ENCODE results near the gene EVA1C. TPM values are rescaled to one million over a fixed set of nuclear protein-coding genes. Genes with fewer than 3 reads are reported as not detected.
A peak's percentile ranks its signal among the peaks of the same experiment; 100 is the strongest.

The EVA1C gene
- total RNA-seq, 1 experiment from 2014 or later = 16.1 TPM

- intact Hi-C loops (cut with micrococcal nuclease) = no loop called here
- Histone ChIP-seq H3K79me2 (ENCODE audit: low read length) (no peaks in the 10 kb centered on the region), H3K4me2 (ENCODE audit: low read length) (no peak overlapping the region), H3K36me3 (ENCODE audit: low read depth, low read length) (no peaks in the 10 kb centered on the region), H2AFZ (ENCODE audit: low read length) (no peak overlapping the region), H3K9me3 (ENCODE audit: low read length) (no peaks in the 10 kb centered on the region), H4K20me1 (ENCODE audit: low read length) (no peaks in the 10 kb centered on the region), H3K4me1 (ENCODE audit: insufficient read depth, low read length) (no peaks in the 10 kb centered on the region), H3F3A (ENCODE audit: low read length, unreplicated experiment) (no peaks in the 10 kb centered on the region), H3K9me2 (replicated peaks; ENCODE audit: low read length) (no peaks in the 10 kb centered on the region), H3K9ac (ENCODE audit: low read length) (no peak overlapping the region), H3K27ac (ENCODE audit: low read length) (no peak overlapping the region), H3K4me3 (ENCODE audit: low read length) (no peak overlapping the region), H3K27me3 (ENCODE audit: low read length) (no peaks in the 10 kb centered on the region)
- DNase-seq = no peak
- TF ChIP-seq EZH2phosphoT487 (IDR thresholded peaks at IDR 0.05; ENCODE audit: borderline replicate concordance, low read length) (no peak), EZH2 (IDR thresholded peaks at IDR 0.05; ENCODE audit: low read length, unreplicated experiment) (no peak)
- TF ChIP-seq, protein P1, sequence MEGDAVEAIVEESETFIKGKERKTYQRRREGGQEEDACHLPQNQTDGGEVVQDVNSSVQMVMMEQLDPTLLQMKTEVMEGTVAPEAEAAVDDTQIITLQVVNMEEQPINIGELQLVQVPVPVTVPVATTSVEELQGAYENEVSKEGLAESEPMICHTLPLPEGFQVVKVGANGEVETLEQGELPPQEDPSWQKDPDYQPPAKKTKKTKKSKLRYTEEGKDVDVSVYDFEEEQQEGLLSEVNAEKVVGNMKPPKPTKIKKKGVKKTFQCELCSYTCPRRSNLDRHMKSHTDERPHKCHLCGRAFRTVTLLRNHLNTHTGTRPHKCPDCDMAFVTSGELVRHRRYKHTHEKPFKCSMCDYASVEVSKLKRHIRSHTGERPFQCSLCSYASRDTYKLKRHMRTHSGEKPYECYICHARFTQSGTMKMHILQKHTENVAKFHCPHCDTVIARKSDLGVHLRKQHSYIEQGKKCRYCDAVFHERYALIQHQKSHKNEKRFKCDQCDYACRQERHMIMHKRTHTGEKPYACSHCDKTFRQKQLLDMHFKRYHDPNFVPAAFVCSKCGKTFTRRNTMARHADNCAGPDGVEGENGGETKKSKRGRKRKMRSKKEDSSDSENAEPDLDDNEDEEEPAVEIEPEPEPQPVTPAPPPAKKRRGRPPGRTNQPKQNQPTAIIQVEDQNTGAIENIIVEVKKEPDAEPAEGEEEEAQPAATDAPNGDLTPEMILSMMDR (conservative IDR thresholded peaks at IDR 0.05; ENCODE audit: low read depth, low read length) = no peak
- ChIA-PET CTCF (no interaction called here), POLR2A (ENCODE audit: unreplicated experiment) (no interaction called here)
- no TSS peak for BruUV-seq (replicated peaks)
- ATAC-seq = peak; percentile 56
Measured at GRCh38 chr21:32535612-32536011, 123.1 kb downstream of the EVA1C start.

DNA sequence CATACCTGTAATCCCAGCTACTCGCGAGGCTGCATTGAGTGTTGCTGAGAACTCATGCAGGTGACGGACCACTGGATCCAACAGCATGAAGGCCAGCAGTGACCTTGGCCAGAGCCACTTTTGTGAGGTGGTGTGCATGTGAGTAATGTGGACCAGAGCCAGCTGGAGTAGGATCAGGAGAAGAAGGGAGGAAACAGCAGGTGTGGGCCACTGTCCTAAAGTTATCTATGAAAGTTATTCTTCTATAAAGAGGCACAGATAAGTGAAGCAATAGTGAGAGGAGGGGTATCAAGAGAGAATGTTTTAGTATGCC, 125.0 kb downstream of the EVA1C start:
- POLR2A ChIA-PET (ENCODE audit: unreplicated experiment) = no interaction called here
- no peaks in the 10 kb centered on the region for H3K9me2 ChIP-seq (replicated peaks; ENCODE audit: low read length)
- DNase-seq (no peak), ATAC-seq (no peak)
- intact Hi-C loops (cut with micrococcal nuclease) = no loop called here
- no peak overlapping the region for H2AFZ ChIP-seq (ENCODE audit: low read length)
- CTCF ChIA-PET = no interaction called here
- H3K4me1 ChIP-seq (ENCODE audit: insufficient read depth, low read length) = no peaks in the 10 kb centered on the region
- no peaks in the 10 kb centered on the region for H4K20me1 ChIP-seq (ENCODE audit: low read length)
- BruUV-seq (replicated peaks) = no TSS peak
- H3K27ac ChIP-seq (ENCODE audit: low read length) = no peak overlapping the region
- TF ChIP-seq EZH2phosphoT487 (IDR thresholded peaks at IDR 0.05; ENCODE audit: borderline replicate concordance, low read length) (no peak), EZH2 (IDR thresholded peaks at IDR 0.05; ENCODE audit: low read length, unreplicated experiment) (no peak)
- TF ChIP-seq, protein P1 (conservative IDR thresholded peaks at IDR 0.05; ENCODE audit: low read depth, low read length) = no peak
- H3F3A ChIP-seq (ENCODE audit: low read length, unreplicated experiment) = no peaks in the 10 kb centered on the region
- no peak overlapping the region for H3K4me2 ChIP-seq (ENCODE audit: low read length)
- no peaks in the 10 kb centered on the region for H3K27me3 ChIP-seq (ENCODE audit: low read length)
- H3K36me3 ChIP-seq (ENCODE audit: low read depth, low read length) = no peaks in the 10 kb centered on the region
- no peak overlapping the region for H3K4me3 ChIP-seq (ENCODE audit: low read length)
- H3K79me2 ChIP-seq (ENCODE audit: low read length) = no peaks in the 10 kb centered on the region
- no peaks in the 10 kb centered on the region for H3K9me3 ChIP-seq (ENCODE audit: low read length)
- no peak overlapping the region for H3K9ac ChIP-seq (ENCODE audit: low read length)

- no peaks in the 10 kb centered on the region for H3K27me3 ChIP-seq (ENCODE audit: low read length)
- no peak overlapping the region for H3K27ac ChIP-seq (ENCODE audit: low read length)
- H3K4me3 ChIP-seq (ENCODE audit: low read length) = no peak overlapping the region
- intact Hi-C loops (cut with micrococcal nuclease) = no loop called here
- H3K9me3 ChIP-seq (ENCODE audit: low read length) = no peaks in the 10 kb centered on the region
- no peak overlapping the region for H3K4me2 ChIP-seq (ENCODE audit: low read length)
- no peak overlapping the region for H2AFZ ChIP-seq (ENCODE audit: low read length)
- H3K4me1 ChIP-seq (ENCODE audit: insufficient read depth, low read length) = no peaks in the 10 kb centered on the region
- ChIA-PET CTCF (no interaction called here), POLR2A (ENCODE audit: unreplicated experiment) (no interaction called here)
- no peaks in the 10 kb centered on the region for H3K79me2 ChIP-seq (ENCODE audit: low read length)
- TF ChIP-seq, protein P1 (conservative IDR thresholded peaks at IDR 0.05; ENCODE audit: low read depth, low read length) = no peak
- TF ChIP-seq EZH2 (IDR thresholded peaks at IDR 0.05; ENCODE audit: low read length, unreplicated experiment) (no peak), EZH2phosphoT487 (IDR thresholded peaks at IDR 0.05; ENCODE audit: borderline replicate concordance, low read length) (no peak)
- H3K9me2 ChIP-seq (replicated peaks; ENCODE audit: low read length) = no peaks in the 10 kb centered on the region
- H3F3A ChIP-seq (ENCODE audit: low read length, unreplicated experiment) = no peaks in the 10 kb centered on the region
- DNase-seq = no peak
- H3K36me3 ChIP-seq (ENCODE audit: low read depth, low read length) = no peaks in the 10 kb centered on the region
- no peak overlapping the region for H3K9ac ChIP-seq (ENCODE audit: low read length)
- BruUV-seq (replicated peaks) = no TSS peak
- no peaks in the 10 kb centered on the region for H4K20me1 ChIP-seq (ENCODE audit: low read length)
- no peak for ATAC-seq
Measured at GRCh38 chr21:32538147-32538792, 125.8 kb downstream of the EVA1C start.
